Activated naive CD4-positive, alpha-beta T cell treated with anti-CD3 and anti-CD28 coated beads, Interleukin-2, amount 50 U/mL, for 72 hours (primary cell): ENCODE measurements around the gene ANKRD33. TPM values are rescaled to one million over a fixed set of nuclear protein-coding genes. Genes with fewer than 3 reads are reported as not detected.

Experiments
- ATAC-seq, 2 donors: fragments of 150-1000 bp; cut with Tn5 transposase; 2 replicates each; pipeline ENCODE4 v1.10.0; 2021; ENCODE audit warnings: mild to moderate bottlenecking in 2 of 2, moderate library complexity in 2 of 2
- DNase-seq, 2 donors: peaks; one replicate each; pipeline ENCODE4 v3.0.0; 2021 to 2022; ENCODE audit warnings: low spot score in 2 of 2
- H3K27ac Mint-ChIP-seq, 2 donors: one replicate each; pipeline ENCODE4 v1.8.0; 2022; ENCODE audit warnings: mild to moderate bottlenecking in 2 of 2, mixed read lengths in 2 of 2
- H3K36me3 Mint-ChIP-seq, 2 donors: one replicate each; pipeline ENCODE4 v1.8.0; 2022; ENCODE audit warnings: mixed read lengths in 2 of 2
- H3K9me3 Mint-ChIP-seq, 2 donors: one replicate each; pipeline ENCODE4 v1.8.0; 2022; ENCODE audit warnings: mixed read lengths in 2 of 2
- total RNA-seq, 2 donors: library from RNA; stranded (reverse); gene quantifications; one replicate each; pipeline ENCODE4 v1.2.3, GENCODE V29; 2022

ANKRD33 gene
- total RNA-seq, 2 donors from 2014 or later, result not detected

GRCh38 chr12:51851413-51852124, 36.3 kb upstream of the ANKRD33 start:
- Mint-ChIP-seq H3K9me3 (no peaks in the 10 kb centered on the region), H3K36me3 (no peaks in the 10 kb centered on the region), H3K27ac (no peak overlapping the region)
- DNase-seq (no peak), ATAC-seq (no peak)

- DNase-seq (no peak), ATAC-seq (no peak)
- Mint-ChIP-seq H3K36me3 (no peaks in the 10 kb centered on the region), H3K9me3 (no peaks in the 10 kb centered on the region), H3K27ac (peak overlapping the region in 1 of 2 donors; percentile 14)
These were observed 35.3 kb upstream of the ANKRD33 start for GRCh38 chr12:51852404-51853137.

GRCh38 chr12:51855586-51856428, 32.1 kb upstream of the ANKRD33 start:
- Mint-ChIP-seq H3K36me3 (no peaks in the 10 kb centered on the region), H3K9me3 (no peaks in the 10 kb centered on the region), H3K27ac (no peak overlapping the region)
- DNase-seq (no peak), ATAC-seq (no peak)

- no peak overlapping the region for H3K27ac Mint-ChIP-seq
- ATAC-seq, result no peak
- no peaks in the 10 kb centered on the region for H3K9me3 Mint-ChIP-seq
- H3K36me3 Mint-ChIP-seq, result no peaks in the 10 kb centered on the region
- no peak for DNase-seq
These were observed 26.9 kb upstream of the ANKRD33 start for GRCh38 chr12:51860986-51861385.

GRCh38 chr12:51862947-51863346, 25.0 kb upstream of the ANKRD33 start:
- Mint-ChIP-seq H3K9me3 (no peaks in the 10 kb centered on the region), H3K36me3 (no peaks in the 10 kb centered on the region), H3K27ac (no peak overlapping the region)
- DNase-seq (no peak), ATAC-seq (no peak)

GRCh38 chr12:51863363-51863932, 24.5 kb upstream of the ANKRD33 start:
- Mint-ChIP-seq H3K27ac (no peak overlapping the region), H3K36me3 (no peaks in the 10 kb centered on the region), H3K9me3 (no peaks in the 10 kb centered on the region)
- DNase-seq (no peak), ATAC-seq (peak; percentile 6 to 13)

- ATAC-seq (peak; percentile 88 to 92), DNase-seq (peak in 1 of 2 donors; percentile 42)
- H3K9me3 Mint-ChIP-seq, result no peaks in the 10 kb centered on the region
- no peak overlapping the region for H3K27ac Mint-ChIP-seq
- H3K36me3 Mint-ChIP-seq, result no peaks in the 10 kb centered on the region
These were observed 23.7 kb upstream of the ANKRD33 start for GRCh38 chr12:51863933-51864832.

- H3K36me3 Mint-ChIP-seq, result no peaks in the 10 kb centered on the region
- H3K27ac Mint-ChIP-seq, result no peak overlapping the region
- DNase-seq (no peak), ATAC-seq (no peak)
- no peaks in the 10 kb centered on the region for H3K9me3 Mint-ChIP-seq
These were observed 22.9 kb upstream of the ANKRD33 start for GRCh38 chr12:51864833-51865670.

GRCh38 chr12:51865757-51866270, 22.1 kb upstream of the ANKRD33 start:
- no peaks in the 10 kb centered on the region for H3K9me3 Mint-ChIP-seq
- H3K36me3 Mint-ChIP-seq, result no peaks in the 10 kb centered on the region
- DNase-seq (no peak), ATAC-seq (no peak)
- H3K27ac Mint-ChIP-seq, result no peak overlapping the region

GRCh38 chr12:51866324-51866723, 21.6 kb upstream of the ANKRD33 start:
- H3K9me3 Mint-ChIP-seq, result no peaks in the 10 kb centered on the region
- DNase-seq (no peak), ATAC-seq (no peak)
- no peak overlapping the region for H3K27ac Mint-ChIP-seq
- no peaks in the 10 kb centered on the region for H3K36me3 Mint-ChIP-seq

GRCh38 chr12:51866762-51867161, 21.1 kb upstream of the ANKRD33 start:
- no peaks in the 10 kb centered on the region for H3K36me3 Mint-ChIP-seq
- H3K27ac Mint-ChIP-seq, result no peak overlapping the region
- H3K9me3 Mint-ChIP-seq, result no peaks in the 10 kb centered on the region
- DNase-seq, result no peak
- ATAC-seq, result no peak

GRCh38 chr12:51867371-51867770, 20.5 kb upstream of the ANKRD33 start:
- Mint-ChIP-seq H3K36me3 (no peaks in the 10 kb centered on the region), H3K27ac (no peak overlapping the region)

GRCh38 chr12:51867796-51868428, 20.0 kb upstream of the ANKRD33 start:
- DNase-seq (no peak), ATAC-seq (no peak)
- no peak overlapping the region for H3K27ac Mint-ChIP-seq
- no peaks in the 10 kb centered on the region for H3K9me3 Mint-ChIP-seq
- no peaks in the 10 kb centered on the region for H3K36me3 Mint-ChIP-seq

More at GRCh38 chr12:51867371-51867770, 20.5 kb upstream of the ANKRD33 start:
- no peak for DNase-seq
- H3K9me3 Mint-ChIP-seq, result no peaks in the 10 kb centered on the region
- ATAC-seq, result no peak

- no peak for ATAC-seq
- Mint-ChIP-seq H3K36me3 (no peaks in the 10 kb centered on the region), H3K27ac (no peak overlapping the region), H3K9me3 (no peaks in the 10 kb centered on the region)
- DNase-seq, result no peak
These were observed 18.9 kb upstream of the ANKRD33 start for GRCh38 chr12:51868821-51869495.
